Measurements from ENCODE around the gene DNAJC15. TPM values are rescaled to one million over a fixed set of nuclear protein-coding genes. Genes with fewer than 3 reads are reported as not detected.

The DNAJC15 gene
- total RNA-seq, 1 experiment from 2014 or later, result 10.8 TPM

- no TSS peak for BruUV-seq (replicated peaks)
- Histone ChIP-seq H3K79me2 (ENCODE audit: insufficient read depth, low read length) (peaks cover 8% of the 10 kb centered on the region), H2AFZ (ENCODE audit: low read depth, low read length, poor library complexity, severe bottlenecking) (no peak overlapping the region), H3K9ac (ENCODE audit: low read length) (no peak overlapping the region), H3K4me1 (ENCODE audit: control insufficient read depth in 1 of 2, insufficient read depth in 2 of 2, low read length in 2 of 2) (no peaks in the 10 kb centered on the region), H3K4me2 (ENCODE audit: low read length) (no peak overlapping the region), H3K9me2 (ENCODE audit: insufficient read depth) (no peaks in the 10 kb centered on the region), H3K4me3 (replicated peaks in 1 of 2; ENCODE audit: low read depth in 1 of 2, low read length in 2 of 2) (no peak overlapping the region), H4K20me1 (ENCODE audit: insufficient read depth) (no peaks in the 10 kb centered on the region), H3K36me3 (ENCODE audit: control insufficient read depth in 1 of 2, insufficient read depth in 2 of 2, low read length in 2 of 2) (no peaks in the 10 kb centered on the region), H3K27me3 (ENCODE audit: insufficient read depth, low read length) (no peaks in the 10 kb centered on the region), H3K27ac (ENCODE audit: low read depth, low read length) (no peak overlapping the region), H3K9me3 (ENCODE audit: control insufficient read depth in 1 of 2, insufficient read depth in 1 of 2, low read depth in 1 of 2, low read length in 2 of 2) (no peaks in the 10 kb centered on the region)
- ChIA-PET POLR2A (no interaction called here), RAD21 (ENCODE audit: low non-redundant PET in 1 of 2, low total read pairs in 2 of 2, uncharacterized antibody in 2 of 2, unreplicated experiment in 2 of 2) (interaction anchor here in 1 of 2 experiments (0.6 kb wide), 1 partner anchor 18 kb away, joined by 9 read pairs; no protein-coding TSS in a partner anchor), CTCF (interaction anchor here (1.0 kb wide), 1 partner anchor 768 kb away, joined by 3 read pairs; no protein-coding TSS in a partner anchor)
- DNase-seq (ENCODE audit: low read depth, low spot score) (no peak), ATAC-seq (peak; percentile 27; the same call in 1 of the 2 replicates)
- TF ChIP-seq RAD21 (IDR thresholded peaks at IDR 0.05; ENCODE audit: low read depth) (no peak), POLR2AphosphoS5 (IDR thresholded peaks at IDR 0.05; ENCODE audit: low read depth, low read length) (no peak), POLR2A (IDR thresholded peaks at IDR 0.05; ENCODE audit: borderline replicate concordance, extremely low read depth, insufficient read depth, insufficient read length) (no peak), CBX3 (IDR thresholded peaks at IDR 0.05; ENCODE audit: low read depth) (no peak)
- intact Hi-C loops (cut with micrococcal nuclease), result no loop called here
These were observed 13.2 kb downstream of the DNAJC15 start for GRCh38 chr13:43036351-43037250.

- H3K9ac ChIP-seq (ENCODE audit: low read length), result no peak overlapping the region
- no peak for DNase-seq (ENCODE audit: low read depth, low spot score)
- no TSS peak for BruUV-seq (replicated peaks)
- no peak overlapping the region for H3K27ac ChIP-seq (ENCODE audit: low read depth, low read length)
- no peaks in the 10 kb centered on the region for H3K9me2 ChIP-seq (ENCODE audit: insufficient read depth)
- no peak overlapping the region for H3K4me3 ChIP-seq (replicated peaks in 1 of 2; ENCODE audit: low read depth in 1 of 2, low read length in 2 of 2)
- no peak overlapping the region for H3K4me2 ChIP-seq (ENCODE audit: low read length)
- intact Hi-C loops (cut with micrococcal nuclease), result no loop called here
- ChIA-PET RAD21 (ENCODE audit: low non-redundant PET in 1 of 2, low total read pairs in 2 of 2, uncharacterized antibody in 2 of 2, unreplicated experiment in 2 of 2) (no interaction called here), POLR2A (no interaction called here), CTCF (no interaction called here)
- peaks cover 14% of the 10 kb centered on the region for H3K79me2 ChIP-seq (ENCODE audit: insufficient read depth, low read length)
- H3K27me3 ChIP-seq (ENCODE audit: insufficient read depth, low read length), result no peaks in the 10 kb centered on the region
- no peak overlapping the region for H2AFZ ChIP-seq (ENCODE audit: low read depth, low read length, poor library complexity, severe bottlenecking)
- no peaks in the 10 kb centered on the region for H3K36me3 ChIP-seq (ENCODE audit: control insufficient read depth in 1 of 2, insufficient read depth in 2 of 2, low read length in 2 of 2)
- peaks cover 6 to 14% of the 10 kb centered on the region in 2 experiments; a peak in 3 of 4 replicates for H3K4me1 ChIP-seq (ENCODE audit: control insufficient read depth in 1 of 2, insufficient read depth in 2 of 2, low read length in 2 of 2)
- no peaks in the 10 kb centered on the region for H4K20me1 ChIP-seq (ENCODE audit: insufficient read depth)
- no peaks in the 10 kb centered on the region for H3K9me3 ChIP-seq (ENCODE audit: control insufficient read depth in 1 of 2, insufficient read depth in 1 of 2, low read depth in 1 of 2, low read length in 2 of 2)
- ATAC-seq, result no peak
- TF ChIP-seq EGR1 (IDR thresholded peaks at IDR 0.05; ENCODE audit: low read depth), result no peak
- no peak for TF ChIP-seq SRF (IDR thresholded peaks at IDR 0.05; ENCODE audit: low read depth)
- no peak for TF ChIP-seq REST (IDR thresholded peaks at IDR 0.05; ENCODE audit: low read depth)
- no peak for TF ChIP-seq FOSL1 (IDR thresholded peaks at IDR 0.05; ENCODE audit: low read depth)
- TF ChIP-seq POLR2A (IDR thresholded peaks at IDR 0.05; ENCODE audit: borderline replicate concordance, extremely low read depth, insufficient read depth, insufficient read length), result no peak
- no peak for TF ChIP-seq CBX3 (IDR thresholded peaks at IDR 0.05; ENCODE audit: low read depth)
- TF ChIP-seq ZFX (IDR thresholded peaks at IDR 0.05), result no peak
- TF ChIP-seq, protein P1, sequence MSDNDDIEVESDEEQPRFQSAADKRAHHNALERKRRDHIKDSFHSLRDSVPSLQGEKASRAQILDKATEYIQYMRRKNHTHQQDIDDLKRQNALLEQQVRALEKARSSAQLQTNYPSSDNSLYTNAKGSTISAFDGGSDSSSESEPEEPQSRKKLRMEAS (IDR thresholded peaks at IDR 0.05), result no peak
- TF ChIP-seq ELF1 (IDR thresholded peaks at IDR 0.05; ENCODE audit: borderline replicate concordance, low read depth), result no peak
- no peak for TF ChIP-seq RAD21 (IDR thresholded peaks at IDR 0.05; ENCODE audit: low read depth)
- TF ChIP-seq, protein P2, sequence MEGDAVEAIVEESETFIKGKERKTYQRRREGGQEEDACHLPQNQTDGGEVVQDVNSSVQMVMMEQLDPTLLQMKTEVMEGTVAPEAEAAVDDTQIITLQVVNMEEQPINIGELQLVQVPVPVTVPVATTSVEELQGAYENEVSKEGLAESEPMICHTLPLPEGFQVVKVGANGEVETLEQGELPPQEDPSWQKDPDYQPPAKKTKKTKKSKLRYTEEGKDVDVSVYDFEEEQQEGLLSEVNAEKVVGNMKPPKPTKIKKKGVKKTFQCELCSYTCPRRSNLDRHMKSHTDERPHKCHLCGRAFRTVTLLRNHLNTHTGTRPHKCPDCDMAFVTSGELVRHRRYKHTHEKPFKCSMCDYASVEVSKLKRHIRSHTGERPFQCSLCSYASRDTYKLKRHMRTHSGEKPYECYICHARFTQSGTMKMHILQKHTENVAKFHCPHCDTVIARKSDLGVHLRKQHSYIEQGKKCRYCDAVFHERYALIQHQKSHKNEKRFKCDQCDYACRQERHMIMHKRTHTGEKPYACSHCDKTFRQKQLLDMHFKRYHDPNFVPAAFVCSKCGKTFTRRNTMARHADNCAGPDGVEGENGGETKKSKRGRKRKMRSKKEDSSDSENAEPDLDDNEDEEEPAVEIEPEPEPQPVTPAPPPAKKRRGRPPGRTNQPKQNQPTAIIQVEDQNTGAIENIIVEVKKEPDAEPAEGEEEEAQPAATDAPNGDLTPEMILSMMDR (IDR thresholded peaks at IDR 0.05 in 2 of 3, conservative IDR thresholded peaks at IDR 0.05 in 1 of 3; ENCODE audit: borderline replicate concordance in 1 of 3, insufficient read depth in 1 of 3, low read depth in 2 of 3, low read length in 2 of 3), result no peak
- TF ChIP-seq ATF3 (IDR thresholded peaks at IDR 0.05), result no peak
- no peak for TF ChIP-seq CEBPB (IDR thresholded peaks at IDR 0.05; ENCODE audit: low read depth)
These were observed 16.6 kb downstream of the DNAJC15 start for GRCh38 chr13:43039966-43040365.

Measured in HCT116 (cell line).